Fibroblast of lung (primary cell): ENCODE results near the gene ATG7. TPM values are rescaled to one million over a fixed set of nuclear protein-coding genes. Genes with fewer than 3 reads are reported as not detected.
"Not testable (repeated sequence)": the region's sequence is repeated elsewhere in the genome, so short reads cannot be mapped to it uniquely, and the experiment has no call there.

Experiments
- DNase-seq, 2 donors: peaks; one replicate each; pipeline versions ENCODE4 v3.0.0 to v3.0.0-alpha.2; 2010; ENCODE audit warnings: low read depth in 2 of 2
- H2AFZ ChIP-seq: 2 replicates; pipeline ENCODE4 v1.5.1; 2012; ENCODE audit warnings: low read length, control low read depth, inconsistent platforms
- H3K27ac ChIP-seq: 2 replicates; pipeline ENCODE4 v1.5.1; 2011; ENCODE audit warnings: low read length, control low read depth; ENCODE audit not compliant: insufficient read depth
- H3K27me3 ChIP-seq: 2 replicates; pipeline ENCODE4 v1.5.1; 2011; ENCODE audit warnings: mild to moderate bottlenecking, low read length; ENCODE audit not compliant: control insufficient read depth, insufficient read depth
- H3K36me3 ChIP-seq: 2 replicates; pipeline ENCODE4 v1.5.1; 2011; ENCODE audit warnings: low read length; ENCODE audit not compliant: control insufficient read depth, insufficient read depth
- H3K4me1 ChIP-seq: 2 replicates; pipeline ENCODE4 v1.5.1; 2011; ENCODE audit warnings: low read length; ENCODE audit not compliant: control insufficient read depth, insufficient read depth; ENCODE audit errors: extremely low read depth
- H3K4me2 ChIP-seq: 2 replicates; pipeline ENCODE4 v1.5.1; 2011; ENCODE audit warnings: low read length, control low read depth; ENCODE audit not compliant: insufficient read depth; ENCODE audit errors: extremely low read depth
- H3K4me3 ChIP-seq, 4 experiments: fragments of 200-600 bp in 1 of 4; sonication (generic) in 1 of 4; replicated peaks in 1 of 4; 2 replicates each; pipeline ENCODE4 v1.5.1; 2011 to 2016; ENCODE audit warnings: low read length in 4 of 4, low read depth in 3 of 4, mild to moderate bottlenecking in 3 of 4, control low read depth in 2 of 4, inconsistent platforms in 1 of 4, mixed read lengths in 1 of 4; ENCODE audit not compliant: insufficient read depth in 1 of 4; ENCODE audit errors: control extremely low read depth in 1 of 4
- H3K79me2 ChIP-seq: 2 replicates; pipeline ENCODE4 v1.5.1; 2012; ENCODE audit warnings: mild to moderate bottlenecking, low read length, inconsistent platforms; ENCODE audit not compliant: control insufficient read depth, insufficient read depth
- H3K9ac ChIP-seq: 2 replicates; pipeline ENCODE4 v1.5.1; 2011; ENCODE audit warnings: mild to moderate bottlenecking, low read length, control low read depth; ENCODE audit not compliant: insufficient read depth
- H3K9me3 ChIP-seq: 2 replicates; pipeline ENCODE4 v1.5.1; 2012; ENCODE audit warnings: low read depth, low read length; ENCODE audit not compliant: control insufficient read depth, insufficient read depth
- H4K20me1 ChIP-seq: 2 replicates; pipeline ENCODE4 v1.5.1; 2011; ENCODE audit warnings: low read length; ENCODE audit not compliant: control insufficient read depth, insufficient read depth; ENCODE audit errors: extremely low read depth
- CTCF ChIP-seq, 2 donors: IDR thresholded peaks in 1 of 2; conservative IDR thresholded peaks in 1 of 2; 1 replicate in 1 of 2; 2 replicates in 1 of 2; pipeline ENCODE4 v1.5.1; 2011 to 2012; ENCODE audit warnings: low read length in 2 of 2, control low read depth in 1 of 2, inconsistent platforms in 1 of 2, low read depth in 1 of 2, mild to moderate bottlenecking in 1 of 2
- EZH2 ChIP-seq: IDR thresholded peaks from 2 replicates; pipeline ENCODE4 v1.5.1; 2012; ENCODE audit warnings: low read length, control low read depth, mild to moderate bottlenecking; ENCODE audit errors: missing control alignments
- polyA plus RNA-seq, 2 donors: library from polyadenylated mRNA; depleted of rRNA in 1 of 2; stranded (reverse) in 1 of 2; unstranded in 1 of 2; fragments of >200 nt; gene quantifications; 2 replicates each; pipeline ENCODE4 v1.2.1, GENCODE V29; 2011 to 2012; ENCODE audit warnings: missing spikeins in 1 of 2
- total RNA-seq: library from RNA; depleted of rRNA; stranded (reverse); fragments of >200 nt; gene quantifications from 2 replicates; pipeline ENCODE4 v1.2.1, GENCODE V29; 2014

The ATG7 gene
- total and polyA plus RNA-seq, 2 donors (not counting 1 experiment from before 2014, with no cell fraction given): 50.8 to 56.5 TPM

DNA sequence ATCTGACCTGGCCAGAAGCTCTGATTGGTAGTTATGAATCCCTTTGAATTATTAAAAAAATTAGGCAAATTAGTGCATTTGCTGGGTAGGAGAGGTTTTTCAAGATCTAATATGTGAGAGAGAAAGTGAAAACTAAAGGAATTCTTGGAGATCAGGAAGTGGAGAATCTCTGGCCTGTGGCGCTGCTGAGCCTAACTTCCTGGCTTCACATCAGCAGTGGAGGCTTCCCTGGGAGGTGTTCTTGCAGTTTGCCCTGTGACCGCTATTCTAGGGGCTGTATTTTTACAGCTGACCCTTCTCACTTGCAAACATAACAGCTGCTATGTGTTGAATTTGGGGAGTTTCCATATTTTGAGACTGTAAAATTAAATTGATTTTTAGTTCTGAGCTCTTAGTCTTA is 166.4 kb downstream of the ATG7 start:
- no peaks in the 10 kb centered on the region for H3K9me3 ChIP-seq
- H3K9ac ChIP-seq: no peak overlapping the region
- H3K27ac ChIP-seq: no peak overlapping the region
- no peak for DNase-seq
- no peaks in the 10 kb centered on the region for H4K20me1 ChIP-seq
- TF ChIP-seq EZH2 (no peak), CTCF (conservative IDR thresholded peaks at IDR 0.05 in 1 of 2, IDR thresholded peaks at IDR 0.05 in 1 of 2; ENCODE audit: low read depth in 1 of 2, low read length in 2 of 2) (no peak)
- H3K4me1 ChIP-seq: peaks cover under 1% of the 10 kb centered on the region
- H3K36me3 ChIP-seq: no peaks in the 10 kb centered on the region
- no peak overlapping the region for H3K4me2 ChIP-seq
- H3K4me3 ChIP-seq: no peak overlapping the region
- no peaks in the 10 kb centered on the region for H3K79me2 ChIP-seq
- no peaks in the 10 kb centered on the region for H3K27me3 ChIP-seq
- no peak overlapping the region for H2AFZ ChIP-seq

- not testable (repeated sequence) for H3K27me3 ChIP-seq, H3K36me3 ChIP-seq, H4K20me1 ChIP-seq, H3K4me2 ChIP-seq, H3K9me3 ChIP-seq, H2AFZ ChIP-seq, H3K9ac ChIP-seq, H3K79me2 ChIP-seq, H3K4me1 ChIP-seq, H3K4me3 ChIP-seq, H3K27ac ChIP-seq
- peak in 1 of 2 donors; percentile 22 for DNase-seq
Measured at GRCh38 chr3:11441346-11441745, 169.1 kb downstream of the ATG7 start.

GRCh38 chr3:11444404-11444803 is 172.2 kb downstream of the ATG7 start:
- Histone ChIP-seq H3K9me3 (no peaks in the 10 kb centered on the region), H3K4me2 (no peak overlapping the region), H3K36me3 (no peaks in the 10 kb centered on the region), H3K4me3 (no peak overlapping the region), H3K79me2 (no peaks in the 10 kb centered on the region), H3K27ac (no peak overlapping the region), H4K20me1 (no peaks in the 10 kb centered on the region), H3K4me1 (peaks cover 2% of the 10 kb centered on the region), H3K27me3 (no peaks in the 10 kb centered on the region), H2AFZ (no peak overlapping the region), H3K9ac (no peak overlapping the region)
- DNase-seq: no peak
- TF ChIP-seq EZH2 (no peak), CTCF (conservative IDR thresholded peaks at IDR 0.05 in 1 of 2, IDR thresholded peaks at IDR 0.05 in 1 of 2; ENCODE audit: low read depth in 1 of 2, low read length in 2 of 2) (no peak)

DNA sequence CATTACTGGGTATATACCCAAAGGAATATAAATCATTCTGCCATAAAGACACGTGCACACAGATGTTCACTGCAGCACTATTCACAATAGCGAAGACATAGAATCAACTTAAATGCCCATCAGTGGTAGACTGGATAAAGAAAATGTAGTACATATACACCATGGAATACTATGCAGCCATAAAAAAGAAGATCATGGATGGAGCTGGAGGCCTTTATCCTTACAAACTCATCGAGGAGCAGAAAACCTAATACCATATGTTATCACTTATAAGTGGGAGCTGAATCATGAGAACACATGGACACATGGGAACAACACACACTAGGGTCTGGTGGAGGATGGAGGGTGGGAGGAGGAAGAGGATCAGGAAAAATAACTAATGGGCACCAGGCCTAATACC is 173.0 kb downstream of the ATG7 start:
- not testable (repeated sequence) for H3K9ac ChIP-seq, H4K20me1 ChIP-seq, H3K36me3 ChIP-seq, H3K27me3 ChIP-seq, H3K4me3 ChIP-seq, DNase-seq, H3K4me2 ChIP-seq, H3K27ac ChIP-seq, H3K9me3 ChIP-seq, H3K79me2 ChIP-seq, H3K4me1 ChIP-seq, H2AFZ ChIP-seq
